ENCODE results near the gene CACNA2D3. TPM values are rescaled to one million over a fixed set of nuclear protein-coding genes. Genes with fewer than 3 reads are reported as not detected.

Gene CACNA2D3
- polyA plus RNA-seq, 1 donor: 0.97 TPM

- no peak overlapping the region for H3K27ac ChIP-seq (ENCODE audit: low read length)
- H3K9me3 ChIP-seq (ENCODE audit: control insufficient read depth, low read depth, low read length): no peaks in the 10 kb centered on the region
- DNase-seq: no peak
- no peaks in the 10 kb centered on the region for H3K4me1 ChIP-seq (ENCODE audit: control insufficient read depth, insufficient read depth, low read length)
- no peaks in the 10 kb centered on the region for H3K36me3 ChIP-seq (ENCODE audit: control insufficient read depth, insufficient read depth, low read length)
- no peaks in the 10 kb centered on the region for H3K27me3 ChIP-seq (ENCODE audit: control insufficient read depth, insufficient read depth, low read length)
- H3K4me3 ChIP-seq (ENCODE audit: low read length): no peak overlapping the region
- WGBS (ENCODE audit: insufficient coverage, low lambda C conversion rate): no CpG with 5 or more reads among the region's 4 CpGs
Measured at GRCh38 chr3:54988302-54988837, 866.0 kb downstream of the CACNA2D3 start.

GRCh38 chr3:54988838-54989630 is 866.7 kb downstream of the CACNA2D3 start:
- no peak overlapping the region for H3K27ac ChIP-seq (ENCODE audit: low read length)
- H3K4me3 ChIP-seq (ENCODE audit: low read length): no peak overlapping the region
- peak; percentile 35 to 59 for DNase-seq
- no peaks in the 10 kb centered on the region for H3K27me3 ChIP-seq (ENCODE audit: control insufficient read depth, insufficient read depth, low read length)
- WGBS (ENCODE audit: insufficient coverage, low lambda C conversion rate): 92% methylated on average over 2 of the region's 5 CpGs
- no peaks in the 10 kb centered on the region for H3K4me1 ChIP-seq (ENCODE audit: control insufficient read depth, insufficient read depth, low read length)
- no peaks in the 10 kb centered on the region for H3K9me3 ChIP-seq (ENCODE audit: control insufficient read depth, low read depth, low read length)
- no peaks in the 10 kb centered on the region for H3K36me3 ChIP-seq (ENCODE audit: control insufficient read depth, insufficient read depth, low read length)

- DNase-seq: no peak
- Histone ChIP-seq H3K9me3 (ENCODE audit: control insufficient read depth, low read depth, low read length) (no peaks in the 10 kb centered on the region), H3K4me3 (ENCODE audit: low read length) (no peak overlapping the region), H3K4me1 (ENCODE audit: control insufficient read depth, insufficient read depth, low read length) (no peaks in the 10 kb centered on the region), H3K27me3 (ENCODE audit: control insufficient read depth, insufficient read depth, low read length) (no peaks in the 10 kb centered on the region), H3K27ac (ENCODE audit: low read length) (no peak overlapping the region), H3K36me3 (ENCODE audit: control insufficient read depth, insufficient read depth, low read length) (no peaks in the 10 kb centered on the region)
- WGBS (ENCODE audit: insufficient coverage, low lambda C conversion rate): no CpG with 5 or more reads among the region's 5 CpGs
Measured at GRCh38 chr3:54994111-54994513, 871.8 kb downstream of the CACNA2D3 start.

DNA sequence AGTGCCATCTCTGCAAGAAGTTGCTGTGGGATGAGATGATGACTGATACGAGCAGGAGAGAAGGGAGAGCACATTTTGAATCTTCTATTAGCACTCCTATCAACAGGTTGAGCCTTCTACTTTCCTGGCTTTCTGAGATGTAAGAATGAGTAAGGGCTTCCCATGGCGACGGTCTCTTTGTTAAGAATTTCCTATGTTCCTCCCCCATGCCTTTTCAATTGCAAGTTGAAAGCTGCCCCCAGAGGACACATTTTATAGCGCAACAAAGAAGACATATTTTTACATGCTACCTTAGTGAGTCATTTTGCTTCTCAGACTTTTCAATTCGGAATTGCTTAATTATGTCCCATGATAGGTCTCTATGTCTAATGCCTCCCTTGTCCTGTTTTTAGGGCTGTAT is 876.8 kb downstream of the CACNA2D3 start:
- Histone ChIP-seq H3K27me3 (ENCODE audit: control insufficient read depth, insufficient read depth, low read length) (no peaks in the 10 kb centered on the region), H3K4me3 (ENCODE audit: low read length) (no peak overlapping the region), H3K4me1 (ENCODE audit: control insufficient read depth, insufficient read depth, low read length) (peaks cover 11% of the 10 kb centered on the region), H3K9me3 (ENCODE audit: control insufficient read depth, low read depth, low read length) (no peaks in the 10 kb centered on the region), H3K36me3 (ENCODE audit: control insufficient read depth, insufficient read depth, low read length) (no peaks in the 10 kb centered on the region), H3K27ac (ENCODE audit: low read length) (no peak overlapping the region)
- no peak for DNase-seq
- 66% methylated on average over 4 of the region's 5 CpGs for WGBS (ENCODE audit: insufficient coverage, low lambda C conversion rate)

DNA sequence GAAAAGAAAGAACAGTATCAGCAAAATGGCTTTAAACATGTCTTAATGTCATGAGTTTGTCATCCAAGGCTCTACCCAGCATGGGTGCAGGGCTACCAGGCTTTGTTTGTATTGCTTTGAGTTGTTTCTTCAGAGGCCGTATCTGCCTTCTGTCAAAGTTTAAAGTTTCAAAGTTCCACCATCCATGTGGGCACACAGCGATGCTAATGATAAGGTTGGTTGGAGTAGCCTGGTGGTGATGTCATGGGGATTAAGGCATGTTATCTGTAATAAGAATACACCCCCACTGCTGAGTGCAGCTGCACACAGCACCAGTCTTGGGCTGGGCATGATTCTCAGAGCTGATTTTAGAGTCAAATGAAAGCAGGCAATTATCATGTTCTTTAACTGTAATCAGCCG is 877.5 kb downstream of the CACNA2D3 start:
- no peaks in the 10 kb centered on the region for H3K9me3 ChIP-seq (ENCODE audit: control insufficient read depth, low read depth, low read length)
- no peaks in the 10 kb centered on the region for H3K27me3 ChIP-seq (ENCODE audit: control insufficient read depth, insufficient read depth, low read length)
- no peak overlapping the region for H3K4me3 ChIP-seq (ENCODE audit: low read length)
- no peak overlapping the region for H3K27ac ChIP-seq (ENCODE audit: low read length)
- H3K36me3 ChIP-seq (ENCODE audit: control insufficient read depth, insufficient read depth, low read length): no peaks in the 10 kb centered on the region
- H3K4me1 ChIP-seq (ENCODE audit: control insufficient read depth, insufficient read depth, low read length): peaks cover 11% of the 10 kb centered on the region
- WGBS (ENCODE audit: insufficient coverage, low lambda C conversion rate): no CpG with 5 or more reads among the region's 3 CpGs
- peak; percentile 48 to 66 for DNase-seq

DNA sequence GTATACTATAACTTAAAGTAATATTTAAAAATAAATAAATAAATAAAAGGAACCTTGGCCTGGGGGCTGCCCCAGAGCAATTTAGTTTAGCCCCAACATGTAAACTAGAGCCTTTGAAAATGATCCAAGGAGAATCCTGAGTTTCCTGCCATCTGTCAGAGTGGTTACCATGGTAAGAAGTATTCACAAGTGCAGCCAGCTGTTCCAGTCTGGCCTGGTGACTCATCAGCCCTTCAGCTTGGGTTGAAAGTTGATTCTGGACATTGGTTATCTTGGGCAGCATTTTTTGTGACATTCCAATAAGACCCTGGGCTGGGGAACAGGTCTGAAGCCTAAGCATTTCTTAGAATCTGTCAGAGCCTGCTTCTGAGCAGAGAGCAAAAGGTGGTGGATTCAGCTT is 878.2 kb downstream of the CACNA2D3 start:
- Histone ChIP-seq H3K27ac (ENCODE audit: low read length) (no peak overlapping the region), H3K36me3 (ENCODE audit: control insufficient read depth, insufficient read depth, low read length) (no peaks in the 10 kb centered on the region), H3K9me3 (ENCODE audit: control insufficient read depth, low read depth, low read length) (no peaks in the 10 kb centered on the region), H3K27me3 (ENCODE audit: control insufficient read depth, insufficient read depth, low read length) (no peaks in the 10 kb centered on the region), H3K4me1 (ENCODE audit: control insufficient read depth, insufficient read depth, low read length) (peaks cover 11% of the 10 kb centered on the region), H3K4me3 (ENCODE audit: low read length) (no peak overlapping the region)
- DNase-seq: peak; percentile 28 to 54

- no peak for DNase-seq
- no peaks in the 10 kb centered on the region for H3K9me3 ChIP-seq (ENCODE audit: control insufficient read depth, low read depth, low read length)
- WGBS (ENCODE audit: insufficient coverage, low lambda C conversion rate): no CpG with 5 or more reads among the region's 4 CpGs
- no peaks in the 10 kb centered on the region for H3K36me3 ChIP-seq (ENCODE audit: control insufficient read depth, insufficient read depth, low read length)
- no peak overlapping the region for H3K27ac ChIP-seq (ENCODE audit: low read length)
- peaks cover 11% of the 10 kb centered on the region for H3K4me1 ChIP-seq (ENCODE audit: control insufficient read depth, insufficient read depth, low read length)
- no peak overlapping the region for H3K4me3 ChIP-seq (ENCODE audit: low read length)
- no peaks in the 10 kb centered on the region for H3K27me3 ChIP-seq (ENCODE audit: control insufficient read depth, insufficient read depth, low read length)
Measured at GRCh38 chr3:55000953-55001352, 878.6 kb downstream of the CACNA2D3 start.

DNA sequence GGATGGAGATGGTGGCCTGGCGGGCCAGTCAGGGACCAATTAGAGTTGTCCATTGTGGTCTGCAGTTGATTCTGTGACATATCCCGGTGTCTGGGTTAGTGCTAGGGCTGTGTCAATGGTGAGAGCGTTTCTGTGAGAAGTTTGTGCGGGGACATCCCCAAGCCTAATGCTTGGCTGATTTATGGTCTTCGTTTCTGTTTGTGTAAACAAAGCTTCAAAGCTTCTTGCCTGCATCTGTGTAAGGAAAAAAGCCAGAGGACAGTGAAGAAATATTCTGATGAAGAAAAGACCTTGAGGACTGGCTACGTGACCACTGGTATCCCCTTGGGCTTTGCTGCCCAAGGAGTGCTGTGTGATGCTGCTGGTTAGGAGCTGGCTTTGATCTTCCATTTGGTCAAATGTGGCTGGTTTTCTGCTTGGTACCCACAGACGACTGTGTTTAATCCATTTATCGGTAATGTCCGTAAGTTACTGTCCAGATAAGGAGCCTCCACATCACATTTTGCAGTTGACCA is 880.1 kb downstream of the CACNA2D3 start:
- WGBS (ENCODE audit: insufficient coverage, low lambda C conversion rate): no CpG with 5 or more reads among the region's 9 CpGs

GRCh38 chr3:55006244-55006676 is 883.9 kb downstream of the CACNA2D3 start:
- no peak overlapping the region for H3K27ac ChIP-seq (ENCODE audit: low read length)
- no peaks in the 10 kb centered on the region for H3K36me3 ChIP-seq (ENCODE audit: control insufficient read depth, insufficient read depth, low read length)
- H3K27me3 ChIP-seq (ENCODE audit: control insufficient read depth, insufficient read depth, low read length): no peaks in the 10 kb centered on the region
- WGBS (ENCODE audit: insufficient coverage, low lambda C conversion rate): no CpG with 5 or more reads among the region's 8 CpGs
- no peaks in the 10 kb centered on the region for H3K4me1 ChIP-seq (ENCODE audit: control insufficient read depth, insufficient read depth, low read length)
- DNase-seq: no peak
- no peak overlapping the region for H3K4me3 ChIP-seq (ENCODE audit: low read length)
- H3K9me3 ChIP-seq (ENCODE audit: control insufficient read depth, low read depth, low read length): no peaks in the 10 kb centered on the region

More for the DNA sequence above, 880.1 kb downstream of the CACNA2D3 start:
- no peaks in the 10 kb centered on the region for H3K27me3 ChIP-seq (ENCODE audit: control insufficient read depth, insufficient read depth, low read length)
- no peak overlapping the region for H3K27ac ChIP-seq (ENCODE audit: low read length)
- H3K4me3 ChIP-seq (ENCODE audit: low read length): no peak overlapping the region
- no peaks in the 10 kb centered on the region for H3K36me3 ChIP-seq (ENCODE audit: control insufficient read depth, insufficient read depth, low read length)
- H3K4me1 ChIP-seq (ENCODE audit: control insufficient read depth, insufficient read depth, low read length): peaks cover 11% of the 10 kb centered on the region
- peak in 1 of 2 donors; percentile 4 for DNase-seq
- no peaks in the 10 kb centered on the region for H3K9me3 ChIP-seq (ENCODE audit: control insufficient read depth, low read depth, low read length)

GRCh38 chr3:55007971-55008370 is 885.6 kb downstream of the CACNA2D3 start:
- no peak for DNase-seq
- H3K36me3 ChIP-seq (ENCODE audit: control insufficient read depth, insufficient read depth, low read length): no peaks in the 10 kb centered on the region
- no peaks in the 10 kb centered on the region for H3K27me3 ChIP-seq (ENCODE audit: control insufficient read depth, insufficient read depth, low read length)
- H3K27ac ChIP-seq (ENCODE audit: low read length): no peak overlapping the region
- H3K4me1 ChIP-seq (ENCODE audit: control insufficient read depth, insufficient read depth, low read length): no peaks in the 10 kb centered on the region
- H3K9me3 ChIP-seq (ENCODE audit: control insufficient read depth, low read depth, low read length): no peaks in the 10 kb centered on the region
- H3K4me3 ChIP-seq (ENCODE audit: low read length): no peak overlapping the region
- no CpG with 5 or more reads among the region's 1 CpG for WGBS (ENCODE audit: insufficient coverage, low lambda C conversion rate)
